GM18517 (cell line): ENCODE data around the gene SHB.
"Not testable (repeated sequence)": the region's sequence is repeated elsewhere in the genome, so short reads cannot be mapped to it uniquely, and the experiment has no call there.

Experiments
- ATAC-seq: cut with Tn5 transposase; IDR thresholded peaks from one replicate; pipeline ENCODE4 v1.9.1; 2021; ENCODE audit warnings: mild to moderate bottlenecking, moderate library complexity; ENCODE audit not compliant: unreplicated experiment

The SHB gene

GRCh38 chr9:37921546-37922300, 147.3 kb downstream of the SHB start:
- ATAC-seq = no peak

GRCh38 chr9:37921168-37921510, 147.9 kb downstream of the SHB start:
- no peak for ATAC-seq

DNA sequence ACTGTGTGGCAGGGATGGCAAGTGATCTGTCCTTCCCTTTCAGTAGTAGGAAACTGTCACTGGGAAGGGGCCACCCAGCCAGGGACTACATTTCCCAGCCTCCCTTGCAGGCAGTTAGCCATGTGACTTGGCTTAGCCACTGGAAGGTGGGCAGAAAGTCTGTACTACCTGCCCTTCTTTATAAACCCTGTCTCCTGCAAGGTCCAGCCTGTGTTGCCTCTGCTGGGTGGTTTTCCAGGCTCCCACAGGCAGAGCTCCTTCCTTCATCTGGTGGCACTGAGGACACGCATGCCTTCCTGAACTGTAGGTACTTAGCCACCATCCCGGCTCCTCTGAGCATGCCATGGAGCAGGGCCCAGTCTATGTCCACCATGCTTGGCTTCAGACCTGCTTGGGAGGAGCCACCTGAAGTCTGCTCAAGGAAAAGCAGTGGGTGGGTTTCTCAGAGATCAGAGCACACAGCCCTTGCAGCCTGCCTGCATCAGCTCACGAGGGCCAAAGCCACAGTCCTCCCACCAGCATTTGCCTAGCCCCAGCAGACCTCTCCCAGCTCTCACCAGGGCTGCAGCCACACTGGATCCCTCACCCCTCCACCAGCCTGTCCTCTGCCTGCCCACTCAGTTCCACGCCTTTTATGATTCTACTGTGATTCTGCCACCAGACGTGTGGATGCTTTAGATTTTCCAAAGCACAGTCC, 148.4 kb downstream of the SHB start:
- peak; percentile 66 for ATAC-seq

- no peak for ATAC-seq
These were observed 149.1 kb downstream of the SHB start for GRCh38 chr9:37919956-37920335.

DNA sequence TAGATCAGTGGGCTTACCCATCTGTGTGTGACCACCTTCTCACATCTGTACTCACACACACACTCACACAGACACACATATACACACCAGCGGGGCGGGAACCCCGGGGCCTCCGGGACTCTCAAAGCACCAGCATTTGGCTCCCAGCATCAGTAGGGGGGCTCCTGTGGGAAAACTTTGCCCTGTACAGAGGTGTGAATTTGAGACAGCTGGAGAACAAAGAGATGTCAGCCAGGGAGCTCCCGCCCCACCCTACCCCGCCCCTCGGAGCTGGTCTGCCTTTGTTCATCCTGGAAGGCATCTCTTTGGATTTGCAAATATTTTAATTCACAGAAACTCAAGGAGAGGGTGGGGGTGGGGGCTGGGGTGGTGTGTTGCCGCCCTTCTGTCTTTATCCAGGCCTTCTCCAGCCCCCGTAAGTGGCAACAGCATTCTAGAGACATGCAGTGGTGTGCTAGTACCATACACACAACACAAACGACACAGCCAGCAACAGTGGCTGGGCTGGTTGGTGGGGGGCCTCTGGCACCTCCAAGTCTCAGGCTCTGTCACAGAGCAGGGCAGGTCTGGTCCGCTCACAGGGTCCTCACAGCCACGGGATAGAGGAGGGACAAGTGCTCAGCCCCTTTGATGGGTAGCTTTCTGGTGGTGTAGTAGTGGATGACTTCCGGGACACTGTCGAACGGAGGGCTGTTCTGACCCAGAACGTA, 149.6 kb downstream of the SHB start:
- ATAC-seq = no peak

GRCh38 chr9:37918665-37919170, 150.3 kb downstream of the SHB start:
- ATAC-seq = no peak

DNA sequence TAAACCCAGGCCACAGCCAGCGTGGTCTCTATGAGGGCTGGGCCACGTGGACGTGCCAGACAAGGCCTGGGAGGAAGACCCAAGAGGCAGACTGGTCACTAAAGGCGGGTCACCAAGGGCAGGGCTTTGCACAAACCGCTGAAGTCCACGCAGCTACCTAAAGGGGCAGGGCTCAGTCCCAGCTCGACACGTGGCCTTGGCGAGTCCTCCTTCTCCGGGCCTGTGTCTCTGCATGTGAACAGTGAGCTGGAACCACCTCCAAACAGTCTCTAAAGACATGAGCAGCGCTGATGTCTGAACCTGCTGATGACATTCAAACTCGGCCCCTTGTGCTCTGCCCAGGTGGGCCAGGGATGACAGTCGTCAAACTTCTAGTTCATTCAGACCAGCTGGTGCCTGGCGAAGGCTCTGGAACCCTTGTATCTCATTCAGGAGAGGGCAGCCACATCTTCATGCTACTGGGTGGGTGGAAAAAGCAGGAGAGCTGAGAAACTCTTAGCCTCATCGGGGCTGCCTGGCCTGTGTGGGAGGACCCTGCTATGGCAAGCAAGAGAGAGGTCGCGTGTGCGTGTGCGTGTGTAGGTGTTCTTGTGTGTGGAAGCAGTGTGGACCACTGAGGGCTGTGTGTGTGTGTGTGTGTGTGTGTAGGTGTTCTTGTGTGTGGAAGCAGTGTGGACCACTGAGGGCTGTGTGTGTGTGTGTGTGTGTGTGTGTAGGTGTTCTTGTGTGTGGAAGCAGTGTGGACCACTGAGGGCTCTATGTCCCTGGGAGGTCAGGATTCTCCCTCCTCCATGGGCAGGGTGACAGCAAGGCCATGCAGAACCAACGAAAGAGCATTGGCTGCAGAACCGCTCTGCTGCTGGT, 151.0 kb downstream of the SHB start:
- no peak for ATAC-seq

DNA sequence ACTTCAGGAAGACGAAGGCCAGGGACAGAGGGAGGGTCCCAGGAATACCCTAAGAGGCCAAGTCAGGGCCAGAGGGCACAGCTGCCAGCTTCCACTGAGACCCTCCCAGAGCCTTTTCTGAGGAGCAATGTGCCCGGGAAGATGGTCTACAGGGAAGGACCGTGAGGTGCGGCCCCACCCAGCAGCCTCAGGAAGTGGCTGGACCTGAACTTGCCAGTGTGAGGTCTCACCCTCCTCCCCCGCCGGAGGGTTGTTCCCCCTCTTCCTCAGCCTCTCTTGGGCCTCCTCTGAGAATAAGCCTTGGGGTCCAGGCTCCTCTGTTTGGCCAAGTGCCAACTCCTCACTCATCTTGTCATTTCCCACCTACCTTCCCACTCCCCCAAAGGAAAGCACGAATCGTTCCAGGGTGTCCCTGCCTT, 151.7 kb downstream of the SHB start:
- no peak for ATAC-seq

- ATAC-seq = no peak
These were observed 152.3 kb downstream of the SHB start for GRCh38 chr9:37916471-37917312.

- no peak for ATAC-seq
These were observed 153.0 kb downstream of the SHB start for GRCh38 chr9:37915911-37916470.

GRCh38 chr9:37914701-37915358, 154.2 kb downstream of the SHB start:
- no peak for ATAC-seq

DNA sequence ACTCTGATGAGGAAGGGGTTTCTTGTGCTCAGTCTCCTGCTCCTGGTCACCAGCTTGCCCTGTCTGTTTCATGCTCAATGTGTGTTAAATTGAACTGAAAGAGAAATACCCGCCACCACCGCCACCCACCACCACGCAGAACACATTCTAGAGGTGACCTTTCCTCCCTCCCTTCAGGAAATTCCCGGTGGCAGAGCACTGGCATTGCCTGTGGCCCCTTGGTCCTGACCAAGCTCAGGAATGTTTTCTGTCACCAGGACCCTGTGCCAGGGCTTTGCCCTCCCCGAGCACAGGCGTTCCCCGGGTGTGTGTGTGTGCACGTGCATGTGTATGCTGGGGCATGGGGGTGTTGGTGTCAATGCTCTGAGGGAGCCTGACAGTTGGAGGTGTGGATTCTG, 154.9 kb downstream of the SHB start:
- no peak for ATAC-seq

- ATAC-seq = peak; percentile 83
These were observed 155.4 kb downstream of the SHB start for GRCh38 chr9:37913480-37914153.

GRCh38 chr9:37911271-37911681, 157.8 kb downstream of the SHB start:
- no peak for ATAC-seq

- no peak for ATAC-seq
These were observed 158.8 kb downstream of the SHB start for GRCh38 chr9:37910271-37910670.

DNA sequence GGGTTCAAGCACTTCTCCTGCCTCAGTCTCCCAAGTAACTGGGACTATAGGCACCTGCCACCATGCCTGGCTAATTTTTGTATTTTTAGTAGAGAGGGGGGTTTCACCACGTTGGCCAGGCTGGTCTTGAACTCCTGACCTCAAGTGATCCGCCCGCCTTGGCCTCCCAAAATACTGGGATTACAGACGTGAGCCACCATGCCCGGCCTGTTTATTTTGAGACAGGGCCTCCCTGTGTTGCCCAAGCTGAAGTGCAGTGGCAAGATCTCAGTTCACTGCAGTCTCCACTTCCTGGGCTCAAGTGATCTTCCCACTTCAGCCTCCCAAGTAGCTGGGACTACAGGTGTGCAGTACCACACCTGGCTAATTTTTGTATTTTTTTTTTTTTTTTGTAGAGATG, 159.2 kb downstream of the SHB start:
- not testable (repeated sequence) for ATAC-seq

DNA sequence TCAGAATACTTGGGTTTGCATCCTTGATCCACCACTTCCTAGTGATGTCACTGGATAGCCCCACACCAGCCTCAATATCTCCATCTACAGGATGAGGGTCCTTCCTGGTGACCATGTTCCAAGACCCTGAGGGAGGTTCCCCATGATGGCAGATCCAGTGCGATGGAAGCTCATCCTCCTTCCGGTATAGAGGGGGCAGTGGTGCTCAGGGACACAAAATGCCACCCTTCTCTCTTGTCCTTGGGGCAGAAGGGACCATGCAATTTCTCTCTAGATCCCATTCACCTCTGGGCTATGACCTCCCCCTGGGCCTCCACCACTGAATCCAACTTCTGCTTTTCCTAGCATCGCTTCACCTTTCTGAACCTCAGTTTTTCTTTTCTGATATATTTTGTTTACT, 159.7 kb downstream of the SHB start:
- no peak for ATAC-seq

- ATAC-seq = no peak
These were observed 160.3 kb downstream of the SHB start for GRCh38 chr9:37908698-37909186.
